ENCODE data around the gene GSTM2. TPM values are rescaled to one million over a fixed set of nuclear protein-coding genes. Genes with fewer than 3 reads are reported as not detected.

GSTM2 gene
- polyA plus RNA-seq, 2 donors: 52.0 to 130 TPM

- no peak overlapping the region for H3K27ac ChIP-seq (ENCODE audit: low read depth in 2 of 2, low read length in 1 of 2)
- H3K9me3 ChIP-seq (ENCODE audit: control insufficient read depth in 2 of 2, insufficient read depth in 1 of 2, low read depth in 1 of 2, low read length in 1 of 2): no peaks in the 10 kb centered on the region
- peaks cover 0 to 6% of the 10 kb centered on the region in 2 donors for H3K4me1 ChIP-seq (ENCODE audit: control insufficient read depth in 2 of 2, insufficient read depth in 2 of 2, low read length in 1 of 2)
- H3K36me3 ChIP-seq (ENCODE audit: control insufficient read depth in 2 of 2, insufficient read depth in 2 of 2, low read length in 1 of 2): peaks cover 3 to 48% of the 10 kb centered on the region in 2 donors
- H3K4me3 ChIP-seq (ENCODE audit: low read depth in 1 of 2, low read length in 2 of 2): no peak overlapping the region
- no peaks in the 10 kb centered on the region for H3K27me3 ChIP-seq (ENCODE audit: control insufficient read depth in 1 of 2, insufficient read depth in 2 of 2, low read length in 2 of 2)
- WGBS, 2 donors: 82 to 83% methylated on average over 26 to 30 of the region's 30 CpGs
These were observed 37.6 kb upstream of the GSTM2 start for GRCh38 chr1:109630081-109630897.

DNA sequence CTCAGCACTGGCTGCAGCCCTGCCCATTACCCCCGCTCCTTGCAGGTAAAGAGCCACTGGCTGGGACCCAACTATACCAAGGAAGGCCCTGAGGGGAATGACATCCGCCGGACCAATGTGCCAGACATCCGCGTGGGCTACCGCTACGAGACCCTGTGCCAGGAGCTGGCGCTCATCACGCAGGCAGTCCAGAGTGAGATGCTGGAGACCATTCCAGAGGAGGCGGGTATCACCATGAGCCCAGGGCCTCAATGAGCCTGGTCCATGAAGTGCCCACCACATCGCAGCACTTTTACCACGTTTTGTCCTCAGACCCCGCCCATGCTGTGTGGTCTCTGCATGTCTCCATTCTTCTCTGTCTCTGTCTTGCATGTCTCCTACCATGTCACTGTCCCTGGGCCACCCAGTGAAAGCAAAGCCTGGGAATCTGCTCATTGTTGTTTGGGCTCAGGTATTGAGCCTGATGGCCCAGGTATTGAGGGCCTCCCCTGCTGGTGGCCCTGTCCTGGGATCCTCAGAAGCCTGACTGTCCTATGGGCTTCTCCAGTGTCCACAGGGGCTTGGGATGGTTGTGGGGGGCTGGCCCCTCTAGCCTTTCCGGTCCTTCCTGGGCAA, 36.9 kb upstream of the GSTM2 start:
- no peak overlapping the region for H3K27ac ChIP-seq (ENCODE audit: low read depth in 2 of 2, low read length in 1 of 2)
- peaks cover 3 to 48% of the 10 kb centered on the region in 2 donors for H3K36me3 ChIP-seq (ENCODE audit: control insufficient read depth in 2 of 2, insufficient read depth in 2 of 2, low read length in 1 of 2)
- no peaks in the 10 kb centered on the region for H3K9me3 ChIP-seq (ENCODE audit: control insufficient read depth in 2 of 2, insufficient read depth in 1 of 2, low read depth in 1 of 2, low read length in 1 of 2)
- H3K27me3 ChIP-seq (ENCODE audit: control insufficient read depth in 1 of 2, insufficient read depth in 2 of 2, low read length in 2 of 2): no peaks in the 10 kb centered on the region
- H3K4me3 ChIP-seq (ENCODE audit: low read depth in 1 of 2, low read length in 2 of 2): no peak overlapping the region
- WGBS, 2 donors: 90 to 91% methylated on average over 14 of the region's 14 CpGs
- peaks cover 0 to 6% of the 10 kb centered on the region in 2 donors for H3K4me1 ChIP-seq (ENCODE audit: control insufficient read depth in 2 of 2, insufficient read depth in 2 of 2, low read length in 1 of 2)

- Histone ChIP-seq H3K4me3 (ENCODE audit: low read depth in 1 of 2, low read length in 2 of 2) (no peak overlapping the region), H3K36me3 (ENCODE audit: control insufficient read depth in 2 of 2, insufficient read depth in 2 of 2, low read length in 1 of 2) (peaks cover 3 to 43% of the 10 kb centered on the region in 2 donors), H3K4me1 (ENCODE audit: control insufficient read depth in 2 of 2, insufficient read depth in 2 of 2, low read length in 1 of 2) (peaks cover 0 to 6% of the 10 kb centered on the region in 2 donors), H3K27ac (ENCODE audit: low read depth in 2 of 2, low read length in 1 of 2) (no peak overlapping the region), H3K27me3 (ENCODE audit: control insufficient read depth in 1 of 2, insufficient read depth in 2 of 2, low read length in 2 of 2) (no peaks in the 10 kb centered on the region), H3K9me3 (ENCODE audit: control insufficient read depth in 2 of 2, insufficient read depth in 1 of 2, low read depth in 1 of 2, low read length in 1 of 2) (no peaks in the 10 kb centered on the region)
- 79 to 87% methylated on average over 16 of the region's 16 CpGs for WGBS, 2 donors
These were observed 36.0 kb upstream of the GSTM2 start for GRCh38 chr1:109631513-109632505.

DNA sequence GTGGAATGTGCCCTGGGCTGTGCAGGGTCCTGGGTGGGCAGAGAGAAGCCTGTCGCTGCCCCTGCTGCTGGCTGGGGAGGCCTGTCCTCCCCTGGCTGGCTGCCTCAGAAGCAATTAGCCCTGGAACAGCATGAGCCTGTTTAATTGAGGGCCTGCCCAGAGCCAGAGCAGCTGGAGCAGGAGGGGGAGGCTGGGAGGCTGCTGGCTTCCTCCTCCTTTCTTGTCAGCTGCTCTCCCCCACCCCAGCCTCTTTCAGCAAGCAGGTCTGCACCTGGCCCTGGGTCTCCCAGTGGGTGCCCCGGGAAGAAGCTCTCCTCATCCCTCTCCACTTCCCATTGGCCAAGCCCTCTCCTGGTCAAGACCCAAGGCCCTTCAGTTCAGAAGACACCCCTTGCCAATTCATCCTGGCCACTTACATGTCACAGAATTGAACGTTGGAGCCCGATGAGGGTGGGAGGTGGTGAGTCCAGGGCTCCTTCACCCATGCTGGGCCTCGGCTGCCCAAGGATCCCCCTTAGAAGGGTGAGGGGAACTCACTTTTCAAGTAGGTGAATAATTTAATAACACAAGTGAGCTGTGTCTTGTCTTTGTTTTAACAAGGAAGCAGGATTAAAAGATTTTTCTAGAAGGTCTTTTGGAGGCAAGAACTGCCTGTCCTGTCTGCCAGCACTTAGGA, 35.0 kb upstream of the GSTM2 start:
- H3K4me1 ChIP-seq (ENCODE audit: control insufficient read depth in 2 of 2, insufficient read depth in 2 of 2, low read length in 1 of 2): peaks cover 0 to 6% of the 10 kb centered on the region in 2 donors
- H3K27ac ChIP-seq (ENCODE audit: low read depth in 2 of 2, low read length in 1 of 2): no peak overlapping the region
- no peak overlapping the region for H3K4me3 ChIP-seq (ENCODE audit: low read depth in 1 of 2, low read length in 2 of 2)
- no peaks in the 10 kb centered on the region for H3K27me3 ChIP-seq (ENCODE audit: control insufficient read depth in 1 of 2, insufficient read depth in 2 of 2, low read length in 2 of 2)
- H3K36me3 ChIP-seq (ENCODE audit: control insufficient read depth in 2 of 2, insufficient read depth in 2 of 2, low read length in 1 of 2): peaks cover 3 to 34% of the 10 kb centered on the region in 2 donors
- WGBS, 2 donors: 41 to 52% methylated on average over 5 of the region's 5 CpGs
- H3K9me3 ChIP-seq (ENCODE audit: control insufficient read depth in 2 of 2, insufficient read depth in 1 of 2, low read depth in 1 of 2, low read length in 1 of 2): no peaks in the 10 kb centered on the region

- 79 to 81% methylated on average over 6 of the region's 6 CpGs for WGBS, 2 donors
- no peaks in the 10 kb centered on the region for H3K27me3 ChIP-seq (ENCODE audit: control insufficient read depth in 1 of 2, insufficient read depth in 2 of 2, low read length in 2 of 2)
These were observed 33.6 kb upstream of the GSTM2 start for GRCh38 chr1:109634292-109634691.

GRCh38 chr1:109634771-109635750, 32.8 kb upstream of the GSTM2 start:
- peaks cover 0 to 6% of the 10 kb centered on the region in 2 donors for H3K4me1 ChIP-seq (ENCODE audit: control insufficient read depth in 2 of 2, insufficient read depth in 2 of 2, low read length in 1 of 2)
- no peaks in the 10 kb centered on the region for H3K9me3 ChIP-seq (ENCODE audit: control insufficient read depth in 2 of 2, insufficient read depth in 1 of 2, low read depth in 1 of 2, low read length in 1 of 2)
- H3K36me3 ChIP-seq (ENCODE audit: control insufficient read depth in 2 of 2, insufficient read depth in 2 of 2, low read length in 1 of 2): peaks cover 0 to 12% of the 10 kb centered on the region in 2 donors
- no peak overlapping the region for H3K4me3 ChIP-seq (ENCODE audit: low read depth in 1 of 2, low read length in 2 of 2)
- no peak overlapping the region for H3K27ac ChIP-seq (ENCODE audit: low read depth in 2 of 2, low read length in 1 of 2)
- no peaks in the 10 kb centered on the region for H3K27me3 ChIP-seq (ENCODE audit: control insufficient read depth in 1 of 2, insufficient read depth in 2 of 2, low read length in 2 of 2)
- 63 to 65% methylated on average over 13 of the region's 13 CpGs for WGBS, 2 donors

More at GRCh38 chr1:109634292-109634691, 33.6 kb upstream of the GSTM2 start:
- Histone ChIP-seq H3K36me3 (ENCODE audit: control insufficient read depth in 2 of 2, insufficient read depth in 2 of 2, low read length in 1 of 2) (peaks cover 0 to 19% of the 10 kb centered on the region in 2 donors), H3K27ac (ENCODE audit: low read depth in 2 of 2, low read length in 1 of 2) (no peak overlapping the region), H3K9me3 (ENCODE audit: control insufficient read depth in 2 of 2, insufficient read depth in 1 of 2, low read depth in 1 of 2, low read length in 1 of 2) (no peaks in the 10 kb centered on the region), H3K4me3 (ENCODE audit: low read depth in 1 of 2, low read length in 2 of 2) (no peak overlapping the region), H3K4me1 (ENCODE audit: control insufficient read depth in 2 of 2, insufficient read depth in 2 of 2, low read length in 1 of 2) (peaks cover 0 to 6% of the 10 kb centered on the region in 2 donors)

DNA sequence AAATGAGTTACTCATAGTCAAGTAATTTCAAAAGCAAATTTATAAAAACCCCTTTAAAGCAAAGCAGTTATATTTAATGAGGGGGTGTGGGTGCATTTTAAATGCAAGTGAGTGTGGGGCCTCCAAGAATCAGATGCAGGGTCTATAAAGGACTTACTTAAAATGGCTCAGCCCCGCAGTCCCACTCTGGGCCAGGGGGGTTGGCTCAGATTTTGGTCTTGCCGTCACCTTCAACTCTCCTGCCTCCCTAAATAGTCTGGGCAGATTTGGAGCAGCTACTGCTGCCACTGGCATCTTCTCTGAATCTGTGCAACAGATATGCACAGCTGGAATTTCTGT, 32.0 kb upstream of the GSTM2 start:
- 69 to 83% methylated on average over 2 of the region's 2 CpGs for WGBS, 2 donors
- Histone ChIP-seq H3K4me1 (ENCODE audit: control insufficient read depth in 2 of 2, insufficient read depth in 2 of 2, low read length in 1 of 2) (peaks cover 0 to 6% of the 10 kb centered on the region in 2 donors), H3K27ac (ENCODE audit: low read depth in 2 of 2, low read length in 1 of 2) (no peak overlapping the region), H3K4me3 (ENCODE audit: low read depth in 1 of 2, low read length in 2 of 2) (no peak overlapping the region), H3K36me3 (ENCODE audit: control insufficient read depth in 2 of 2, insufficient read depth in 2 of 2, low read length in 1 of 2) (peaks cover 0 to 9% of the 10 kb centered on the region in 2 donors), H3K9me3 (ENCODE audit: control insufficient read depth in 2 of 2, insufficient read depth in 1 of 2, low read depth in 1 of 2, low read length in 1 of 2) (no peaks in the 10 kb centered on the region), H3K27me3 (ENCODE audit: control insufficient read depth in 1 of 2, insufficient read depth in 2 of 2, low read length in 2 of 2) (no peaks in the 10 kb centered on the region)

DNA sequence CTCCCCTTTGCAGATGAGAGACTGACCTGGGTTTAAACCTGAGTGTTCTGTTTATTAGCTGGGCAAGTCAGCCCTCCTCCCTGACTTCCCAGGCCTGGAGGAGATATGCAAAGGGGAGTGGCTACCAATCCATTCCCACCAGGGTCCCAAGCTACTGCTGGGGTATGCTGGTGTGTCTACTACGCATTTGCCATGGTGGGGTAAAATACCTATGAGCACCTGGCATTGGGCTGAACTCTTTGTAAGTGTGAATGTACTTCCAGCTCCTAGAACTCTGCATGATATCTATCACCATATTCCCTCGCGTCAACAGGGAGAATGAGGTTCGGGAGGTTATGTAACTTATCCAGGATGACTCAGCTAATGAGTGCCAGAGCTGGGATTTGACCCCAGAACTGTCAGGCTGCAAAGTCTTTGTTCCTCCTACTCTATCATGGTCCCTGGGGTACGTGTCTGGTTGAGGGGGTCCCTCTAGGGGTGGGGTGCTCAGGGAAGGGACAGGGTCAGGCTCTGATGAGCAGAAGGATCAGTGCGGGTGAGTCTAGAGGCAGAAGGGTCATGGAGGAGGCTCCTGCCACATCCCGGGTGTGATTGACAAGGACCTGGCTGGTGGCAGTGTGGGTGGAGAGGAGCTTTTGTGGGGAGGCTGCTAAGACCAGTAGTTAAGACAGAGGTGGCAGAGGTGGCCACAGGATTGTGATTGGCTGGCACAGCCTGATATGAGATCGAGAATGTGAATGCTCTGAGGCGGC, 31.5 kb upstream of the GSTM2 start:
- H3K4me3 ChIP-seq (ENCODE audit: low read depth in 1 of 2, low read length in 2 of 2): no peak overlapping the region
- H3K36me3 ChIP-seq (ENCODE audit: control insufficient read depth in 2 of 2, insufficient read depth in 2 of 2, low read length in 1 of 2): peaks cover 0 to 4% of the 10 kb centered on the region in 2 donors
- H3K9me3 ChIP-seq (ENCODE audit: control insufficient read depth in 2 of 2, insufficient read depth in 1 of 2, low read depth in 1 of 2, low read length in 1 of 2): no peaks in the 10 kb centered on the region
- 38 to 40% methylated on average over 9 of the region's 9 CpGs for WGBS, 2 donors
- H3K27me3 ChIP-seq (ENCODE audit: control insufficient read depth in 1 of 2, insufficient read depth in 2 of 2, low read length in 2 of 2): no peaks in the 10 kb centered on the region
- H3K4me1 ChIP-seq (ENCODE audit: control insufficient read depth in 2 of 2, insufficient read depth in 2 of 2, low read length in 1 of 2): peaks cover 0 to 6% of the 10 kb centered on the region in 2 donors
- H3K27ac ChIP-seq (ENCODE audit: low read depth in 2 of 2, low read length in 1 of 2): no peak overlapping the region
